SK-N-SH (cell line): Measurements from ENCODE around the gene FUNDC1. TPM values are rescaled to one million over a fixed set of nuclear protein-coding genes. Genes with fewer than 3 reads are reported as not detected.

Experiments used
- CTCF ChIA-PET: fragments of 300-600, 350-600 bp; formaldehyde crosslinking; extraction: SDS; loops from one replicate; lab custom pipeline; 2021; lab: Yijun Ruan, JAX
- POLR2A ChIA-PET: fragments of 350-600 bp; sonication (Branson Sonifier 250); formaldehyde crosslinking; extraction: SDS; loops from one replicate; lab custom pipeline; 2020; ENCODE audit warnings: antibody characterized with exemption, inconsistent platforms; lab: Yijun Ruan, JAX
- DNase-seq: peaks from one replicate; pipeline ENCODE4 v3.0.0; 2012
- H2AFZ ChIP-seq: fragments of 200-600 bp; sonication (generic); 2 replicates; pipeline ENCODE4 v1.8.1; 2016; ENCODE audit warnings: antibody characterized with exemption, mild to moderate bottlenecking, low read depth
- H3F3A ChIP-seq: fragments of 200-600 bp; sonication (generic); replicated peaks from 2 replicates; pipeline ENCODE3; 2016; ENCODE audit warnings: antibody characterized with exemption, mild to moderate bottlenecking; ENCODE audit not compliant: insufficient read depth
- H3K27ac ChIP-seq, 2 experiments: fragments of 200-500 bp in 1 of 2; fragments of 200-600 bp in 1 of 2; sonication (Bioruptor generic) in 1 of 2; sonication (generic), shearing (Covaris generic) in 1 of 2; 2 replicates each; pipeline versions ENCODE4 v1.5.1 to v1.6.1; 2014 to 2016; ENCODE audit warnings: low read depth in 2 of 2, inconsistent platforms in 1 of 2, low read length in 1 of 2, mild to moderate bottlenecking in 1 of 2, mixed read lengths in 1 of 2
- H3K27me3 ChIP-seq: fragments of 200-600 bp; sonication (generic), shearing (Covaris generic); 2 replicates; pipeline ENCODE4 v1.6.1; 2016; ENCODE audit warnings: mixed run types; ENCODE audit not compliant: insufficient read depth
- H3K36me3 ChIP-seq, 2 experiments: fragments of 200-500 bp in 1 of 2; fragments of 200-600 bp in 1 of 2; sonication (Bioruptor generic) in 1 of 2; sonication (generic) in 1 of 2; replicated peaks in 1 of 2; 2 replicates each; pipeline versions ENCODE3 to v1.5.1; 2014 to 2016; ENCODE audit warnings: low read length in 1 of 2, mild to moderate bottlenecking in 1 of 2; ENCODE audit not compliant: insufficient read depth in 2 of 2, control insufficient read depth in 1 of 2
- H3K4me1 ChIP-seq, 2 experiments: fragments of 200-500 bp in 1 of 2; fragments of 200-600 bp in 1 of 2; sonication (Bioruptor generic) in 1 of 2; sonication (generic), shearing (Covaris generic) in 1 of 2; 2 replicates each; pipeline versions ENCODE4 v1.5.1 to v1.6.1; 2014 to 2016; ENCODE audit warnings: low read depth in 1 of 2, low read length in 1 of 2, mixed run types in 1 of 2; ENCODE audit not compliant: insufficient read depth in 2 of 2, control insufficient read depth in 1 of 2
- H3K4me2 ChIP-seq: fragments of 200-600 bp; sonication (generic), shearing (Covaris generic); 2 replicates; pipeline ENCODE4 v1.6.1; 2017; ENCODE audit warnings: mixed run types
- H3K4me3 ChIP-seq, 2 experiments: fragments of 200-500 bp in 1 of 2; fragments of 200-600 bp in 1 of 2; sonication (Bioruptor generic) in 1 of 2; sonication (generic), shearing (Covaris generic) in 1 of 2; 2 replicates each; pipeline versions ENCODE4 v1.5.1 to v1.8.1; 2014 to 2016; ENCODE audit warnings: low read depth in 2 of 2, inconsistent platforms in 1 of 2, low read length in 1 of 2, mild to moderate bottlenecking in 1 of 2, mixed read lengths in 1 of 2, moderate library complexity in 1 of 2
- H3K79me2 ChIP-seq: fragments of 200-600 bp; sonication (generic); 2 replicates; pipeline ENCODE4 v1.8.1; 2017; ENCODE audit warnings: mild to moderate bottlenecking; ENCODE audit not compliant: insufficient read depth
- H3K9ac ChIP-seq: fragments of 200-600 bp; sonication (generic); 2 replicates; pipeline ENCODE4 v1.6.1; 2017; ENCODE audit warnings: mixed run types
- H3K9me2 ChIP-seq: fragments of 200-600 bp; sonication (generic); 2 replicates; pipeline ENCODE4 v1.6.1; 2017; ENCODE audit warnings: mixed run types
- H3K9me3 ChIP-seq: fragments of 200-600 bp; sonication (generic); 2 replicates; pipeline ENCODE4 v1.6.1; 2017; ENCODE audit warnings: mixed run types, mild to moderate bottlenecking, moderate library complexity
- H4K20me1 ChIP-seq: fragments of 200-600 bp; sonication (generic); 2 replicates; pipeline ENCODE4 v1.6.1; 2017; ENCODE audit warnings: mild to moderate bottlenecking, mixed run types; ENCODE audit not compliant: insufficient read depth
- CTCF ChIP-seq: fragments of 200-600 bp; sonication (generic); IDR thresholded peaks from 2 replicates; pipeline ENCODE4 v1.6.1; 2017; ENCODE audit warnings: antibody characterized with exemption, mild to moderate bottlenecking, moderate library complexity
- EP300 ChIP-seq, 2 experiments: IDR thresholded peaks; 2 replicates each; pipeline versions ENCODE4 v1.4.0 to v1.6.1; 2012; ENCODE audit warnings: borderline replicate concordance in 1 of 2, low read depth in 1 of 2, low read length in 1 of 2
- FOXJ3 ChIP-seq: sonication (generic); formaldehyde crosslinking; IDR thresholded peaks from 2 replicates; pipeline ENCODE4 v1.5.1; 2020; ENCODE audit warnings: mild to moderate bottlenecking, missing genetic modification reagents
- FOXM1 ChIP-seq: IDR thresholded peaks from 2 replicates; pipeline ENCODE4 v1.4.0; 2012; ENCODE audit warnings: low read depth, mild to moderate bottlenecking
- MAX ChIP-seq: IDR thresholded peaks from 2 replicates; pipeline ENCODE4 v1.4.0; 2012; ENCODE audit warnings: low read depth
- MEF2A ChIP-seq: IDR thresholded peaks from 2 replicates; pipeline ENCODE4 v1.4.0; 2012; ENCODE audit warnings: low read depth, borderline replicate concordance
- MXI1 ChIP-seq: IDR thresholded peaks from 2 replicates; pipeline ENCODE4 v1.6.1; 2012; ENCODE audit warnings: mild to moderate bottlenecking, low read depth, low read length, improper control_type of control experiment
- PBX3 ChIP-seq: IDR thresholded peaks from 2 replicates; pipeline ENCODE4; 2012
- POLR2AphosphoS5 ChIP-seq: IDR thresholded peaks from 2 replicates; pipeline ENCODE4 v1.6.1; 2012; ENCODE audit warnings: low read depth, low read length
- REST ChIP-seq: IDR thresholded peaks from 2 replicates; pipeline ENCODE4 v1.6.1; 2012; ENCODE audit warnings: mild to moderate bottlenecking, low read depth, low read length, moderate library complexity
- SIN3A ChIP-seq: IDR thresholded peaks from 2 replicates; pipeline ENCODE4 v1.6.1; 2012; ENCODE audit warnings: low read depth, mild to moderate bottlenecking, low read length, moderate library complexity, borderline replicate concordance
- TCF12 ChIP-seq: IDR thresholded peaks from 2 replicates; pipeline ENCODE4 v1.4.0; 2012
- TEAD4 ChIP-seq: IDR thresholded peaks from 2 replicates; pipeline ENCODE4 v1.4.0; 2012; ENCODE audit warnings: mild to moderate bottlenecking, borderline replicate concordance; ENCODE audit not compliant: insufficient read depth
- USF2 ChIP-seq: fragments of 150-350 bp; IDR thresholded peaks from 2 replicates; pipeline ENCODE4 v1.6.1; 2017; ENCODE audit warnings: antibody characterized with exemption, low read length, low read depth, borderline replicate concordance
- YY1 ChIP-seq: IDR thresholded peaks from 2 replicates; pipeline ENCODE4 v1.4.0; 2012; ENCODE audit warnings: low read depth, mild to moderate bottlenecking
- WGBS: methylation state at CpG from one replicate; pipeline ENCODE4 v1.1.6; 2017; ENCODE audit warnings: low lambda C conversion rate; 5-methylcytosine and 5-hydroxymethylcytosine counted together
- polyA plus RNA-seq, 3 experiments: library from polyadenylated mRNA; depleted of rRNA; stranded (reverse); fragments of >200 nt; gene quantifications; 2 replicates each; pipeline ENCODE4 v1.2.3, GENCODE V29; 2012

FUNDC1 gene
- polyA plus RNA-seq, 1 of the 3 experiments (the other 2 are of a cell fraction): 23.5 TPM

GRCh38 chrX:44569122-44569521, 26.5 kb upstream of the FUNDC1 start:
- WGBS: 15% methylated on average over 1 of the region's 1 CpG
- H3K9me3 ChIP-seq: no peaks in the 10 kb centered on the region
- no peak overlapping the region for H3K4me2 ChIP-seq
- H3K79me2 ChIP-seq: no peaks in the 10 kb centered on the region
- no peaks in the 10 kb centered on the region for H4K20me1 ChIP-seq
- no peak overlapping the region for H3K9ac ChIP-seq
- no peaks in the 10 kb centered on the region for H3K36me3 ChIP-seq
- H3K9me2 ChIP-seq: no peaks in the 10 kb centered on the region
- no peaks in the 10 kb centered on the region for H3K4me1 ChIP-seq
- no peaks in the 10 kb centered on the region for H3F3A ChIP-seq
- ChIA-PET POLR2A (no interaction called here), CTCF (no interaction called here)
- H3K27me3 ChIP-seq: peaks cover 5% of the 10 kb centered on the region; the same call in 1 of the 2 replicates
- H3K4me3 ChIP-seq: no peak overlapping the region
- no peak for DNase-seq
- TF ChIP-seq MAX: no peak
- no peak for TF ChIP-seq MEF2A
- no peak for TF ChIP-seq FOXM1
- TF ChIP-seq USF2: no peak
- no peak for TF ChIP-seq TEAD4
- TF ChIP-seq POLR2AphosphoS5: no peak
- TF ChIP-seq YY1: no peak
- TF ChIP-seq PBX3: no peak
- no peak for TF ChIP-seq REST
- H3K27ac ChIP-seq: no peak overlapping the region
- no peak overlapping the region for H2AFZ ChIP-seq

GRCh38 chrX:44568196-44568595, 25.5 kb upstream of the FUNDC1 start:
- no peaks in the 10 kb centered on the region for H3K9me3 ChIP-seq
- H3K4me3 ChIP-seq: no peak overlapping the region
- WGBS: 38% methylated on average over 3 of the region's 3 CpGs
- no peaks in the 10 kb centered on the region for H3K4me1 ChIP-seq
- no peaks in the 10 kb centered on the region for H4K20me1 ChIP-seq
- H3K9ac ChIP-seq: no peak overlapping the region
- ChIA-PET POLR2A (no interaction called here), CTCF (interaction anchor here (0.7 kb wide), 1 partner anchor 289 kb away, joined by 3 read pairs; no protein-coding TSS in a partner anchor)
- H3K9me2 ChIP-seq: no peaks in the 10 kb centered on the region
- H3K27me3 ChIP-seq: peaks cover 5% of the 10 kb centered on the region; the same call in 1 of the 2 replicates
- no peak overlapping the region for H3K4me2 ChIP-seq
- no peaks in the 10 kb centered on the region for H3K79me2 ChIP-seq
- no peak overlapping the region for H2AFZ ChIP-seq
- H3F3A ChIP-seq: no peaks in the 10 kb centered on the region
- no peak for DNase-seq
- no peaks in the 10 kb centered on the region for H3K36me3 ChIP-seq
- no peak overlapping the region for H3K27ac ChIP-seq
- TF ChIP-seq EP300 (IDR thresholded peaks at IDR 0.05; ENCODE audit: borderline replicate concordance in 1 of 2, low read depth in 1 of 2, low read length in 1 of 2): no peak
- no peak for TF ChIP-seq TCF12
- no peak for TF ChIP-seq SIN3A
- TF ChIP-seq YY1: no peak
- no peak for TF ChIP-seq CTCF
- TF ChIP-seq FOXJ3 (CRISPR knock-in tag): no peak
- TF ChIP-seq TEAD4: no peak
- TF ChIP-seq MXI1: no peak
- no peak for TF ChIP-seq MAX
- no peak for TF ChIP-seq MEF2A
- no peak for TF ChIP-seq POLR2AphosphoS5
